Bronchial epithelial cell (primary cell): ENCODE results near the gene SNX24. TPM values are rescaled to one million over a fixed set of nuclear protein-coding genes. Genes with fewer than 3 reads are reported as not detected.

Source experiments
- DNase-seq: peaks from one replicate; pipeline ENCODE4 v3.0.0-alpha.2; 2010; ENCODE audit warnings: low read depth
- FAIRE-seq: peaks from 2 replicates; lab custom pipeline; 2011; peaks lifted over from hg19 to GRCh38; lab: Jason Lieb, UNC
- H3K27me3 ChIP-seq: 2 replicates; pipeline ENCODE4 v1.5.1; 2011; ENCODE audit warnings: low read length; ENCODE audit not compliant: control insufficient read depth, insufficient read depth
- H3K36me3 ChIP-seq: 2 replicates; pipeline ENCODE4 v1.5.1; 2011; ENCODE audit warnings: low read length; ENCODE audit not compliant: control insufficient read depth, insufficient read depth
- H3K4me3 ChIP-seq: 2 replicates; pipeline ENCODE4 v1.5.1; 2011; ENCODE audit warnings: mild to moderate bottlenecking, low read depth, low read length, control low read depth
- CTCF ChIP-seq: IDR thresholded peaks from 2 replicates; pipeline ENCODE4 v1.5.1; 2011; ENCODE audit warnings: mild to moderate bottlenecking, moderate library complexity, low read length, control low read depth, inconsistent platforms; ENCODE audit not compliant: insufficient read depth, severe bottlenecking
- total RNA-seq: library from RNA; depleted of rRNA; stranded (reverse); fragments of >200 nt; gene quantifications from 2 replicates; pipeline ENCODE4 v1.2.1, GENCODE V29; 2014

Gene SNX24
- total RNA-seq, 1 donor from 2014 or later = 37.1 TPM

- no peaks in the 10 kb centered on the region for H3K27me3 ChIP-seq
- DNase-seq (no peak), FAIRE-seq (no peak)
- no peaks in the 10 kb centered on the region for H3K36me3 ChIP-seq
- no peak overlapping the region for H3K4me3 ChIP-seq
- no peak for TF ChIP-seq CTCF
Observed at GRCh38 chr5:123046222-123046621, 200.8 kb downstream of the SNX24 start.

GRCh38 chr5:123047706-123048105, 202.3 kb downstream of the SNX24 start:
- TF ChIP-seq CTCF = no peak
- no peak for DNase-seq
- no peak for FAIRE-seq

GRCh38 chr5:123051206-123051605, 205.8 kb downstream of the SNX24 start:
- FAIRE-seq (no peak), DNase-seq (peak; percentile 65)
- Histone ChIP-seq H3K36me3 (no peaks in the 10 kb centered on the region), H3K27me3 (no peaks in the 10 kb centered on the region), H3K4me3 (no peak overlapping the region)
- TF ChIP-seq CTCF = no peak

More at GRCh38 chr5:123047706-123048105, 202.3 kb downstream of the SNX24 start:
- no peak overlapping the region for H3K4me3 ChIP-seq
- no peaks in the 10 kb centered on the region for H3K36me3 ChIP-seq
- H3K27me3 ChIP-seq = no peaks in the 10 kb centered on the region

Other genes starting within 250 kb of the SNX24 start
- gene SNX2, start 70.5 kb upstream of the SNX24 start, total RNA-seq = 48.4 and 62.7 TPM in 2 replicates
- gene PPIC, start 191.1 kb downstream of the SNX24 start, total RNA-seq = 43.5 and 45.0 TPM in 2 replicates
- gene PRDM6, start 243.6 kb downstream of the SNX24 start, total RNA-seq = not detected in 2 replicates